ENCODE measurements around the gene TTC28.
"Not testable (repeated sequence)": the region's sequence is repeated elsewhere in the genome, so short reads cannot be mapped to it uniquely, and the experiment has no call there.

Gene TTC28

GRCh38 chr22:28703436-28703835 lies 23.8 kb upstream of the TTC28 start:
- H3K4me2 ChIP-seq (ENCODE audit: low read depth, low read length, poor library complexity, severe bottlenecking) = no peak overlapping the region
- H3K36me3 ChIP-seq (ENCODE audit: insufficient read depth, low read length) = peaks cover 25% of the 10 kb centered on the region; the same call in 1 of the 2 replicates

GRCh38 chr22:28702891-28703290 lies 23.3 kb upstream of the TTC28 start:
- no peaks in the 10 kb centered on the region for H3K9me2 ChIP-seq (replicated peaks; ENCODE audit: low read depth, low read length)
- H3K9me3 ChIP-seq (ENCODE audit: insufficient read depth, low read depth, low read length) = no peaks in the 10 kb centered on the region
- no peaks in the 10 kb centered on the region for H3F3A ChIP-seq (ENCODE audit: low read depth)
- H2AFZ ChIP-seq (ENCODE audit: low read length) = no peak overlapping the region
- TF ChIP-seq, protein P1, sequence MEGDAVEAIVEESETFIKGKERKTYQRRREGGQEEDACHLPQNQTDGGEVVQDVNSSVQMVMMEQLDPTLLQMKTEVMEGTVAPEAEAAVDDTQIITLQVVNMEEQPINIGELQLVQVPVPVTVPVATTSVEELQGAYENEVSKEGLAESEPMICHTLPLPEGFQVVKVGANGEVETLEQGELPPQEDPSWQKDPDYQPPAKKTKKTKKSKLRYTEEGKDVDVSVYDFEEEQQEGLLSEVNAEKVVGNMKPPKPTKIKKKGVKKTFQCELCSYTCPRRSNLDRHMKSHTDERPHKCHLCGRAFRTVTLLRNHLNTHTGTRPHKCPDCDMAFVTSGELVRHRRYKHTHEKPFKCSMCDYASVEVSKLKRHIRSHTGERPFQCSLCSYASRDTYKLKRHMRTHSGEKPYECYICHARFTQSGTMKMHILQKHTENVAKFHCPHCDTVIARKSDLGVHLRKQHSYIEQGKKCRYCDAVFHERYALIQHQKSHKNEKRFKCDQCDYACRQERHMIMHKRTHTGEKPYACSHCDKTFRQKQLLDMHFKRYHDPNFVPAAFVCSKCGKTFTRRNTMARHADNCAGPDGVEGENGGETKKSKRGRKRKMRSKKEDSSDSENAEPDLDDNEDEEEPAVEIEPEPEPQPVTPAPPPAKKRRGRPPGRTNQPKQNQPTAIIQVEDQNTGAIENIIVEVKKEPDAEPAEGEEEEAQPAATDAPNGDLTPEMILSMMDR (conservative IDR thresholded peaks at IDR 0.05; ENCODE audit: low read length) = no peak
- TF ChIP-seq EZH2phosphoT487 (IDR thresholded peaks at IDR 0.05; ENCODE audit: borderline replicate concordance) = no peak
- no peaks in the 10 kb centered on the region for H3K4me1 ChIP-seq (ENCODE audit: insufficient read depth, low read length, poor library complexity, severe bottlenecking)
- no peaks in the 10 kb centered on the region for H3K79me2 ChIP-seq (ENCODE audit: insufficient read depth, low read length)
- H3K4me2 ChIP-seq (ENCODE audit: low read depth, low read length, poor library complexity, severe bottlenecking) = no peak overlapping the region
- H3K4me3 ChIP-seq (ENCODE audit: low read length, poor library complexity, severe bottlenecking) = no peak overlapping the region
- H4K20me1 ChIP-seq (ENCODE audit: insufficient read depth, low read length, poor library complexity, severe bottlenecking) = no peaks in the 10 kb centered on the region
- no peak overlapping the region for H3K9ac ChIP-seq (ENCODE audit: low read depth, low read length, poor library complexity, severe bottlenecking)
- H3K36me3 ChIP-seq (ENCODE audit: insufficient read depth, low read length) = peaks cover 20% of the 10 kb centered on the region; the same call in 1 of the 2 replicates
- no peaks in the 10 kb centered on the region for H3K27me3 ChIP-seq (ENCODE audit: insufficient read depth, low read length, poor library complexity, severe bottlenecking)

More at GRCh38 chr22:28703436-28703835, 23.8 kb upstream of the TTC28 start:
- Histone ChIP-seq H3K4me3 (ENCODE audit: low read length, poor library complexity, severe bottlenecking) (no peak overlapping the region), H3K9me3 (ENCODE audit: insufficient read depth, low read depth, low read length) (no peaks in the 10 kb centered on the region), H4K20me1 (ENCODE audit: insufficient read depth, low read length, poor library complexity, severe bottlenecking) (no peaks in the 10 kb centered on the region), H3K9me2 (replicated peaks; ENCODE audit: low read depth, low read length) (no peaks in the 10 kb centered on the region), H3K9ac (ENCODE audit: low read depth, low read length, poor library complexity, severe bottlenecking) (no peak overlapping the region), H2AFZ (ENCODE audit: low read length) (no peak overlapping the region), H3K4me1 (ENCODE audit: insufficient read depth, low read length, poor library complexity, severe bottlenecking) (no peaks in the 10 kb centered on the region), H3F3A (ENCODE audit: low read depth) (no peaks in the 10 kb centered on the region), H3K79me2 (ENCODE audit: insufficient read depth, low read length) (no peaks in the 10 kb centered on the region), H3K27me3 (ENCODE audit: insufficient read depth, low read length, poor library complexity, severe bottlenecking) (no peaks in the 10 kb centered on the region)
- TF ChIP-seq EZH2phosphoT487 (IDR thresholded peaks at IDR 0.05; ENCODE audit: borderline replicate concordance) = no peak
- TF ChIP-seq, protein P1 (conservative IDR thresholded peaks at IDR 0.05; ENCODE audit: low read length) = no peak

GRCh38 chr22:28693041-28693760 lies 13.6 kb upstream of the TTC28 start:
- not testable (repeated sequence) for H3K9me2 ChIP-seq (replicated peaks; ENCODE audit: low read depth, low read length); H4K20me1 ChIP-seq (ENCODE audit: insufficient read depth, low read length, poor library complexity, severe bottlenecking); H3K79me2 ChIP-seq (ENCODE audit: insufficient read depth, low read length); H3K4me2 ChIP-seq (ENCODE audit: low read depth, low read length, poor library complexity, severe bottlenecking); H3K9me3 ChIP-seq (ENCODE audit: insufficient read depth, low read depth, low read length); H3K4me3 ChIP-seq (ENCODE audit: low read length, poor library complexity, severe bottlenecking); H2AFZ ChIP-seq (ENCODE audit: low read length); H3K9ac ChIP-seq (ENCODE audit: low read depth, low read length, poor library complexity, severe bottlenecking); H3K27me3 ChIP-seq (ENCODE audit: insufficient read depth, low read length, poor library complexity, severe bottlenecking); H3K4me1 ChIP-seq (ENCODE audit: insufficient read depth, low read length, poor library complexity, severe bottlenecking); H3F3A ChIP-seq (ENCODE audit: low read depth)
- H3K36me3 ChIP-seq (ENCODE audit: insufficient read depth, low read length) = peaks cover 22% of the 10 kb centered on the region; the same call in 1 of the 2 replicates

DNA sequence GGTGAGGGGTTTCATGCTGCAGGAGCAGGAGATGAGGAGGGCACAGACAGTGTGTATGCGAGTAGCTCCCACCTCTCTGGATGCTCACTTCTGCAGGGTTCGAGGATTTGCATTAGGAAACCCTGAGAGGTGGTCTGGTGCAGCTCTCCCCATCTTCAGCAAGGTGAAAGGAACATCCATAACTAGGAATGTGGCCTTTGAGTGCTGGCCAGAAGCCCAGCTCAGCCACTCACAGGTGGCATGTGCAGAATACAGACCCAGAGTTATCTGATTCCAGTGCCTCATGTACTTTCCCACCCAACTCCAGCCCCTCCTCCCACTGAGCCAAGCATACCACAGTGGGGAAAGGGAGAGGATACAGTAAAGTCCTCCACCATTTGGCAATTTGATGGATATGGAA lies 10.2 kb upstream of the TTC28 start:
- H4K20me1 ChIP-seq (ENCODE audit: insufficient read depth, low read length, poor library complexity, severe bottlenecking); H3K9ac ChIP-seq (ENCODE audit: low read depth, low read length, poor library complexity, severe bottlenecking); H2AFZ ChIP-seq (ENCODE audit: low read length); H3K9me2 ChIP-seq (replicated peaks; ENCODE audit: low read depth, low read length); H3K4me2 ChIP-seq (ENCODE audit: low read depth, low read length, poor library complexity, severe bottlenecking); H3F3A ChIP-seq (ENCODE audit: low read depth); H3K79me2 ChIP-seq (ENCODE audit: insufficient read depth, low read length); H3K9me3 ChIP-seq (ENCODE audit: insufficient read depth, low read depth, low read length); H3K4me3 ChIP-seq (ENCODE audit: low read length, poor library complexity, severe bottlenecking); H3K27me3 ChIP-seq (ENCODE audit: insufficient read depth, low read length, poor library complexity, severe bottlenecking); H3K4me1 ChIP-seq (ENCODE audit: insufficient read depth, low read length, poor library complexity, severe bottlenecking): not testable (repeated sequence)
- H3K36me3 ChIP-seq (ENCODE audit: insufficient read depth, low read length) = peaks cover 17% of the 10 kb centered on the region; the same call in 1 of the 2 replicates

GRCh38 chr22:28682966-28683365 lies 3.3 kb upstream of the TTC28 start:
- not testable (repeated sequence) for H3K4me3 ChIP-seq (ENCODE audit: low read length, poor library complexity, severe bottlenecking); H3K4me1 ChIP-seq (ENCODE audit: insufficient read depth, low read length, poor library complexity, severe bottlenecking); H3K9ac ChIP-seq (ENCODE audit: low read depth, low read length, poor library complexity, severe bottlenecking); H3K4me2 ChIP-seq (ENCODE audit: low read depth, low read length, poor library complexity, severe bottlenecking); H3K9me3 ChIP-seq (ENCODE audit: insufficient read depth, low read depth, low read length); H2AFZ ChIP-seq (ENCODE audit: low read length); H3F3A ChIP-seq (ENCODE audit: low read depth); H3K9me2 ChIP-seq (replicated peaks; ENCODE audit: low read depth, low read length); H3K79me2 ChIP-seq (ENCODE audit: insufficient read depth, low read length); H3K36me3 ChIP-seq (ENCODE audit: insufficient read depth, low read length); H4K20me1 ChIP-seq (ENCODE audit: insufficient read depth, low read length, poor library complexity, severe bottlenecking)
- peaks cover 15% of the 10 kb centered on the region for H3K27me3 ChIP-seq (ENCODE audit: insufficient read depth, low read length, poor library complexity, severe bottlenecking)

DNA sequence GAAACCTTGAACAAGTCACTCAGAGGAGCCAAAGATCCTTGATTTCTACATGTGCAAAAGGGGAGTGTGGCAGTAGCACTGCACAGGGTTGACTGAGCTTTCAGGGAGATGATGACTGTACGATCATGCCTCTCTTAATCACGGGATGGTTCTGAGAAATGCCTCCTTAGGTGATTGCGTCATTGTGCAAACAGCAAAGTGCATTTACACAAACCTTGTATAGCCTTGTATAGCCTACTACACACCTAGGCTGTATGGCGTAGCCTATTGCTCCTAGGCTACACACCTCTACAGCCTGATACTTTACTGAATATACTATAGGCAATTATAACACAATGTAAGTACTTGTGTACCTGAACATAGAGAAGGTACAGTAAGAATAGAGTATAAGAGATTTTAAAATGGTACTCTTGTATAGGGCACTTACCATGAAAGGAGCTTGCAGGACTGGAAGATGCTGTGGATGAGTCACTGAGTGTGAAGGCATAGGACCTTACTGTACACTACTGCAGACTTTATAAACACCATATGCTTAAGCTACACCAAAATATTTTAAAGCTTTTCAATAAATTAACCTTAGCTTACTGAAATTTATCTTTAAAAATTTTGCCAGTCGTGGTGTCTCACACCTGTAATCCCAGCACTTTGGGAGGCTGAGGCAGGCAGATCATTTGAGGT lies 1.3 kb upstream of the TTC28 start:
- not testable (repeated sequence) for H3F3A ChIP-seq (ENCODE audit: low read depth); H3K79me2 ChIP-seq (ENCODE audit: insufficient read depth, low read length); H3K9ac ChIP-seq (ENCODE audit: low read depth, low read length, poor library complexity, severe bottlenecking); H3K4me3 ChIP-seq (ENCODE audit: low read length, poor library complexity, severe bottlenecking); H3K4me1 ChIP-seq (ENCODE audit: insufficient read depth, low read length, poor library complexity, severe bottlenecking); H3K36me3 ChIP-seq (ENCODE audit: insufficient read depth, low read length); H3K9me2 ChIP-seq (replicated peaks; ENCODE audit: low read depth, low read length); H4K20me1 ChIP-seq (ENCODE audit: insufficient read depth, low read length, poor library complexity, severe bottlenecking); H3K4me2 ChIP-seq (ENCODE audit: low read depth, low read length, poor library complexity, severe bottlenecking); H3K9me3 ChIP-seq (ENCODE audit: insufficient read depth, low read depth, low read length); H2AFZ ChIP-seq (ENCODE audit: low read length)
- peaks cover 33% of the 10 kb centered on the region for H3K27me3 ChIP-seq (ENCODE audit: insufficient read depth, low read length, poor library complexity, severe bottlenecking)

All from Loucy (cell line).